GM12878 (cell line): ENCODE results near the gene PRDM12. TPM values are rescaled to one million over a fixed set of nuclear protein-coding genes. Genes with fewer than 3 reads are reported as not detected.

Source experiments
- EP300 ChIP-seq, 2 experiments: fragments of 150-350 bp in 1 of 2; IDR thresholded peaks; 2 replicates each; pipeline ENCODE4 v1.6.1; 2011 to 2012; ENCODE audit warnings: low read depth in 2 of 2, low read length in 2 of 2, borderline replicate concordance in 1 of 2, improper control_type of control experiment in 1 of 2, inconsistent platforms in 1 of 2; ENCODE audit not compliant: control insufficient read depth in 1 of 2
- KDM1A ChIP-seq: fragments of 200-600 bp; sonication (generic); IDR thresholded peaks from 2 replicates; pipeline ENCODE4 v1.6.1; 2016; ENCODE audit warnings: borderline replicate concordance
- MTA2 ChIP-seq: fragments of 450-650 bp; IDR thresholded peaks from 2 replicates; pipeline ENCODE4 v1.6.1; 2016; ENCODE audit warnings: low read depth, mild to moderate bottlenecking, moderate library complexity
- NFXL1 ChIP-seq: fragments of 450-650 bp; IDR thresholded peaks from 2 replicates; pipeline ENCODE4 v1.6.1; 2017; ENCODE audit warnings: antibody characterized with exemption, mild to moderate bottlenecking, borderline replicate concordance
- POLR2AphosphoS2 ChIP-seq: IDR thresholded peaks from 2 replicates; pipeline ENCODE4 v1.6.1; 2011; ENCODE audit warnings: low read depth, mild to moderate bottlenecking, low read length, improper control_type of control experiment, moderate library complexity
- ZNF217 ChIP-seq: fragments of 450-650 bp; IDR thresholded peaks from 2 replicates; pipeline ENCODE4 v1.6.1; 2017; ENCODE audit warnings: antibody characterized with exemption, mild to moderate bottlenecking
- polyA plus RNA-seq, 11 experiments: library from polyadenylated mRNA; depleted of rRNA in 4 of 11; unstranded in 6 of 11; stranded (reverse) in 5 of 11; fragments of >200 nt; fragmentation: Nextera tagmentation in 4 of 11; fragmentation: Illumina TruSeq in 1 of 11; extraction: Ambion mirVana in 4 of 11; extraction: Trizol in 1 of 11; gene quantifications; 1 replicate in 1 of 11; 2 replicates in 10 of 11; pipeline versions ENCODE4 v1.2.1 to v1.2.3, GENCODE V29; 2011 to 2016; ENCODE audit warnings: inconsistent platforms in 2 of 11, missing spikeins in 2 of 11, low read depth in 1 of 11
- total RNA-seq, 4 experiments: library from RNA; depleted of rRNA in 3 of 4; stranded (reverse); fragments of >200 nt in 3 of 4; fragmentation: Illumina TruSeq in 1 of 4; extraction: Trizol in 1 of 4; gene quantifications; 2 replicates each; pipeline versions ENCODE4 v1.2.1 to v1.2.3, GENCODE V29; 2013 to 2021
- TF ChIP-seq, protein P1 (sequence below): fragments of 450-650 bp; IDR thresholded peaks from 2 replicates; pipeline ENCODE4 v1.6.1; 2016; ENCODE audit warnings: mild to moderate bottlenecking, moderate library complexity, borderline replicate concordance
- TF ChIP-seq, protein P2 (sequence below): IDR thresholded peaks from 2 replicates; pipeline ENCODE4 v1.6.1; 2011; ENCODE audit warnings: borderline replicate concordance, low read depth, mild to moderate bottlenecking, moderate library complexity, low read length; ENCODE audit not compliant: insufficient read depth, poor library complexity, severe bottlenecking
- TF ChIP-seq, protein P3 (sequence below): fragments of 450-650 bp; IDR thresholded peaks from 2 replicates; pipeline ENCODE4 v1.6.1; 2017; ENCODE audit warnings: mild to moderate bottlenecking
- TF ChIP-seq, protein P4 (sequence below): fragments of 450-650 bp; IDR thresholded peaks from 2 replicates; pipeline ENCODE4 v1.6.1; 2017; ENCODE audit warnings: mild to moderate bottlenecking, moderate library complexity

The PRDM12 gene
- total and polyA plus RNA-seq, 10 of the 15 experiments (the other 5 are each of a cell fraction or from before 2014, with no cell fraction given), result not detected

DNA sequence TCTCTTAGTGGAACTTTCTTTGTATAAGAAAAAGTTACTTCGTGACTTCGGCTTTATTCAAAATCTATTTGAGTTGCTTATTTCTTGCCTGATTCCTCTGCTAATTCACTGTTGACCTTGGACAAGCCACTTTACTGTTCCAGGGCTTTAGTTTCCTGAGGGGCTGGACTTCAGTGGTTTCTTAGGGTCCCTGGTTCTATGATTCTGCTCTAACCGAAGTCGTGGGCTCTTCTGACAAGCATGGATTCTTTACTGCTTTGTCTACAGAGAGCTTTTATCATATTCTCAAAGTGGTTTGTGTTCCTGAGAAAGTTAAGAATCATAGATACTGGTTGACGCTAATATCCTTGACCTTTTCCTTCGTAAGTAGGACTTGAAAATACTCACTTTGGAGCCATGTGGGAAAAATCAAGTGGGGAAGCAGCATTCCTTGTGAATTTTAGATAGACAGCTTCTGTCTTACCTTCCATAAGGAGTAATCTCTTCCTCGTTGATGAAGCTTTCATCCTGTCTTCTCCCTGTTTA is 50.3 kb downstream of the PRDM12 start (continued):
- TF ChIP-seq, protein P1, sequence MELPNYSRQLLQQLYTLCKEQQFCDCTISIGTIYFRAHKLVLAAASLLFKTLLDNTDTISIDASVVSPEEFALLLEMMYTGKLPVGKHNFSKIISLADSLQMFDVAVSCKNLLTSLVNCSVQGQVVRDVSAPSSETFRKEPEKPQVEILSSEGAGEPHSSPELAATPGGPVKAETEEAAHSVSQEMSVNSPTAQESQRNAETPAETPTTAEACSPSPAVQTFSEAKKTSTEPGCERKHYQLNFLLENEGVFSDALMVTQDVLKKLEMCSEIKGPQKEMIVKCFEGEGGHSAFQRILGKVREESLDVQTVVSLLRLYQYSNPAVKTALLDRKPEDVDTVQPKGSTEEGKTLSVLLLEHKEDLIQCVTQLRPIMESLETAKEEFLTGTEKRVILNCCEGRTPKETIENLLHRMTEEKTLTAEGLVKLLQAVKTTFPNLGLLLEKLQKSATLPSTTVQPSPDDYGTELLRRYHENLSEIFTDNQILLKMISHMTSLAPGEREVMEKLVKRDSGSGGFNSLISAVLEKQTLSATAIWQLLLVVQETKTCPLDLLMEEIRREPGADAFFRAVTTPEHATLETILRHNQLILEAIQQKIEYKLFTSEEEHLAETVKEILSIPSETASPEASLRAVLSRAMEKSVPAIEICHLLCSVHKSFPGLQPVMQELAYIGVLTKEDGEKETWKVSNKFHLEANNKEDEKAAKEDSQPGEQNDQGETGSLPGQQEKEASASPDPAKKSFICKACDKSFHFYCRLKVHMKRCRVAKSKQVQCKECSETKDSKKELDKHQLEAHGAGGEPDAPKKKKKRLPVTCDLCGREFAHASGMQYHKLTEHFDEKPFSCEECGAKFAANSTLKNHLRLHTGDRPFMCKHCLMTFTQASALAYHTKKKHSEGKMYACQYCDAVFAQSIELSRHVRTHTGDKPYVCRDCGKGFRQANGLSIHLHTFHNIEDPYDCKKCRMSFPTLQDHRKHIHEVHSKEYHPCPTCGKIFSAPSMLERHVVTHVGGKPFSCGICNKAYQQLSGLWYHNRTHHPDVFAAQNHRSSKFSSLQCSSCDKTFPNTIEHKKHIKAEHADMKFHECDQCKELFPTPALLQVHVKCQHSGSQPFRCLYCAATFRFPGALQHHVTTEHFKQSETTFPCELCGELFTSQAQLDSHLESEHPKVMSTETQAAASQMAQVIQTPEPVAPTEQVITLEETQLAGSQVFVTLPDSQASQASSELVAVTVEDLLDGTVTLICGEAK, result no peak
- no peak for TF ChIP-seq KDM1A
- TF ChIP-seq POLR2AphosphoS2, result no peak
- TF ChIP-seq ZNF217, result no peak
- no peak for TF ChIP-seq EP300 (IDR thresholded peaks at IDR 0.05; ENCODE audit: borderline replicate concordance in 1 of 2, control insufficient read depth in 1 of 2, low read depth in 2 of 2, low read length in 2 of 2)
- TF ChIP-seq, protein P2, sequence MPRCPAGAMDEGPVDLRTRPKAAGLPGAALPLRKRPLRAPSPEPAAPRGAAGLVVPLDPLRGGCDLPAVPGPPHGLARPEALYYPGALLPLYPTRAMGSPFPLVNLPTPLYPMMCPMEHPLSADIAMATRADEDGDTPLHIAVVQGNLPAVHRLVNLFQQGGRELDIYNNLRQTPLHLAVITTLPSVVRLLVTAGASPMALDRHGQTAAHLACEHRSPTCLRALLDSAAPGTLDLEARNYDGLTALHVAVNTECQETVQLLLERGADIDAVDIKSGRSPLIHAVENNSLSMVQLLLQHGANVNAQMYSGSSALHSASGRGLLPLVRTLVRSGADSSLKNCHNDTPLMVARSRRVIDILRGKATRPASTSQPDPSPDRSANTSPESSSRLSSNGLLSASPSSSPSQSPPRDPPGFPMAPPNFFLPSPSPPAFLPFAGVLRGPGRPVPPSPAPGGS, result no peak
- TF ChIP-seq, protein P3, sequence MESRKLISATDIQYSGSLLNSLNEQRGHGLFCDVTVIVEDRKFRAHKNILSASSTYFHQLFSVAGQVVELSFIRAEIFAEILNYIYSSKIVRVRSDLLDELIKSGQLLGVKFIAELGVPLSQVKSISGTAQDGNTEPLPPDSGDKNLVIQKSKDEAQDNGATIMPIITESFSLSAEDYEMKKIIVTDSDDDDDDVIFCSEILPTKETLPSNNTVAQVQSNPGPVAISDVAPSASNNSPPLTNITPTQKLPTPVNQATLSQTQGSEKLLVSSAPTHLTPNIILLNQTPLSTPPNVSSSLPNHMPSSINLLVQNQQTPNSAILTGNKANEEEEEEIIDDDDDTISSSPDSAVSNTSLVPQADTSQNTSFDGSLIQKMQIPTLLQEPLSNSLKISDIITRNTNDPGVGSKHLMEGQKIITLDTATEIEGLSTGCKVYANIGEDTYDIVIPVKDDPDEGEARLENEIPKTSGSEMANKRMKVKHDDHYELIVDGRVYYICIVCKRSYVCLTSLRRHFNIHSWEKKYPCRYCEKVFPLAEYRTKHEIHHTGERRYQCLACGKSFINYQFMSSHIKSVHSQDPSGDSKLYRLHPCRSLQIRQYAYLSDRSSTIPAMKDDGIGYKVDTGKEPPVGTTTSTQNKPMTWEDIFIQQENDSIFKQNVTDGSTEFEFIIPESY, result no peak
- no peak for TF ChIP-seq NFXL1
- TF ChIP-seq, protein P4, sequence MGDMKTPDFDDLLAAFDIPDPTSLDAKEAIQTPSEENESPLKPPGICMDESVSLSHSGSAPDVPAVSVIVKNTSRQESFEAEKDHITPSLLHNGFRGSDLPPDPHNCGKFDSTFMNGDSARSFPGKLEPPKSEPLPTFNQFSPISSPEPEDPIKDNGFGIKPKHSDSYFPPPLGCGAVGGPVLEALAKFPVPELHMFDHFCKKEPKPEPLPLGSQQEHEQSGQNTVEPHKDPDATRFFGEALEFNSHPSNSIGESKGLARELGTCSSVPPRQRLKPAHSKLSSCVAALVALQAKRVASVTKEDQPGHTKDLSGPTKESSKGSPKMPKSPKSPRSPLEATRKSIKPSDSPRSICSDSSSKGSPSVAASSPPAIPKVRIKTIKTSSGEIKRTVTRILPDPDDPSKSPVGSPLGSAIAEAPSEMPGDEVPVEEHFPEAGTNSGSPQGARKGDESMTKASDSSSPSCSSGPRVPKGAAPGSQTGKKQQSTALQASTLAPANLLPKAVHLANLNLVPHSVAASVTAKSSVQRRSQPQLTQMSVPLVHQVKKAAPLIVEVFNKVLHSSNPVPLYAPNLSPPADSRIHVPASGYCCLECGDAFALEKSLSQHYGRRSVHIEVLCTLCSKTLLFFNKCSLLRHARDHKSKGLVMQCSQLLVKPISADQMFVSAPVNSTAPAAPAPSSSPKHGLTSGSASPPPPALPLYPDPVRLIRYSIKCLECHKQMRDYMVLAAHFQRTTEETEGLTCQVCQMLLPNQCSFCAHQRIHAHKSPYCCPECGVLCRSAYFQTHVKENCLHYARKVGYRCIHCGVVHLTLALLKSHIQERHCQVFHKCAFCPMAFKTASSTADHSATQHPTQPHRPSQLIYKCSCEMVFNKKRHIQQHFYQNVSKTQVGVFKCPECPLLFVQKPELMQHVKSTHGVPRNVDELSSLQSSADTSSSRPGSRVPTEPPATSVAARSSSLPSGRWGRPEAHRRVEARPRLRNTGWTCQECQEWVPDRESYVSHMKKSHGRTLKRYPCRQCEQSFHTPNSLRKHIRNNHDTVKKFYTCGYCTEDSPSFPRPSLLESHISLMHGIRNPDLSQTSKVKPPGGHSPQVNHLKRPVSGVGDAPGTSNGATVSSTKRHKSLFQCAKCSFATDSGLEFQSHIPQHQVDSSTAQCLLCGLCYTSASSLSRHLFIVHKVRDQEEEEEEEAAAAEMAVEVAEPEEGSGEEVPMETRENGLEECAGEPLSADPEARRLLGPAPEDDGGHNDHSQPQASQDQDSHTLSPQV, result no peak
- no peak for TF ChIP-seq MTA2
- TF ChIP-seq, all 136 proteins: peak for 0
